HCT116 (cell line): ENCODE results near the gene EHBP1. TPM values are rescaled to one million over a fixed set of nuclear protein-coding genes. Genes with fewer than 3 reads are reported as not detected.

Source experiments
- ATAC-seq: fragments of 200-7000 bp; cut with Tn5 transposase; 2 replicates; pipeline ENCODE4 v1.9.1; 2020; ENCODE audit warnings: mild to moderate bottlenecking, moderate library complexity
- BruUV-seq: library from RNA; stranded (reverse); fragments of 400-500 nt; replicated peaks from 2 replicates; lab custom pipeline; 2021; lab: Mats Ljungman, UMichigan
- CTCF ChIA-PET: fragments of 300-600 bp; sonication (Branson Sonifier 250); formaldehyde crosslinking; loops from one replicate; lab custom pipeline; 2021; ENCODE audit warnings: antibody characterized with exemption; lab: Charles Lee
- POLR2A ChIA-PET: fragments of 300-600, 350-600 bp; sonication (Branson Sonifier 250); formaldehyde crosslinking; loops from one replicate; lab custom pipeline; 2021; ENCODE audit warnings: antibody characterized with exemption; lab: Charles Lee
- RAD21 ChIA-PET, 2 experiments: fragments of 300-600 bp; sonication (Branson Sonifier 250); formaldehyde crosslinking; loops; one replicate each; lab custom pipeline; 2023; ENCODE audit warnings: low total read pairs in 2 of 2; ENCODE audit not compliant: uncharacterized antibody in 2 of 2, unreplicated experiment in 2 of 2, low non-redundant PET in 1 of 2; lab: Charles Lee
- DNase-seq: peaks from one replicate; pipeline ENCODE4 v3.0.0-alpha.2; 2010; ENCODE audit warnings: low read depth, low spot score
- H2AFZ ChIP-seq: fragments of 200-600 bp; shearing (Covaris generic), sonication (generic); 2 replicates; pipeline ENCODE4 v1.6.1; 2017; ENCODE audit warnings: low read depth, mixed run types, mixed read lengths, antibody characterized with exemption, low read length; ENCODE audit not compliant: poor library complexity, severe bottlenecking
- H3K27ac ChIP-seq: 2 replicates; pipeline ENCODE4 v1.5.1; 2012; ENCODE audit warnings: low read depth, low read length
- H3K27me3 ChIP-seq: fragments of 200-600 bp; sonication (generic); 2 replicates; pipeline ENCODE4 v1.6.1; 2016; ENCODE audit warnings: mixed run types, low read length, mixed read lengths; ENCODE audit not compliant: insufficient read depth
- H3K36me3 ChIP-seq, 2 experiments: fragments of 200-500 bp in 1 of 2; fragments of 200-600 bp in 1 of 2; sonication (Bioruptor generic) in 1 of 2; sonication (generic) in 1 of 2; 2 replicates each; pipeline versions ENCODE4 v1.5.1 to v1.6.1; 2014 to 2016; ENCODE audit warnings: low read length in 2 of 2, inconsistent platforms in 1 of 2, mixed read lengths in 1 of 2, mixed run types in 1 of 2; ENCODE audit not compliant: insufficient read depth in 2 of 2, control insufficient read depth in 1 of 2
- H3K4me1 ChIP-seq, 2 experiments: fragments of 200-600 bp in 1 of 2; sonication (generic) in 1 of 2; 2 replicates each; pipeline versions ENCODE4 v1.5.1 to v1.6.1; 2012 to 2017; ENCODE audit warnings: low read length in 2 of 2, inconsistent platforms in 1 of 2, mild to moderate bottlenecking in 1 of 2, mixed read lengths in 1 of 2, mixed run types in 1 of 2, moderate library complexity in 1 of 2; ENCODE audit not compliant: insufficient read depth in 2 of 2, control insufficient read depth in 1 of 2
- H3K4me2 ChIP-seq: fragments of 200-600 bp; sonication (generic); 2 replicates; pipeline ENCODE4 v1.6.1; 2017; ENCODE audit warnings: mixed run types, low read length, mixed read lengths
- H3K4me3 ChIP-seq, 2 experiments: fragments of 200-600 bp in 1 of 2; sonication (generic) in 1 of 2; replicated peaks in 1 of 2; 2 replicates each; pipeline ENCODE4 v1.5.1; 2011 to 2016; ENCODE audit warnings: low read length in 2 of 2, control low read depth in 1 of 2, low read depth in 1 of 2, mild to moderate bottlenecking in 1 of 2, mixed read lengths in 1 of 2, mixed run types in 1 of 2
- H3K79me2 ChIP-seq: fragments of 200-600 bp; sonication (generic); 2 replicates; pipeline ENCODE4 v1.6.1; 2017; ENCODE audit warnings: mild to moderate bottlenecking, mixed run types, low read length, moderate library complexity, mixed read lengths; ENCODE audit not compliant: insufficient read depth
- H3K9ac ChIP-seq: fragments of 200-600 bp; sonication (generic); 2 replicates; pipeline ENCODE4 v1.6.1; 2016; ENCODE audit warnings: low read length, mixed read lengths
- H3K9me2 ChIP-seq: fragments of 200-600 bp; sonication (generic), shearing (Covaris generic); 2 replicates; pipeline ENCODE4 v1.6.1; 2017; ENCODE audit warnings: mixed run types, mild to moderate bottlenecking, moderate library complexity; ENCODE audit not compliant: insufficient read depth
- H3K9me3 ChIP-seq, 2 experiments: fragments of 200-500 bp in 1 of 2; fragments of 200-600 bp in 1 of 2; sonication (Bioruptor generic) in 1 of 2; sonication (generic) in 1 of 2; 2 replicates each; pipeline ENCODE4 v1.6.1; 2014 to 2017; ENCODE audit warnings: low read length in 2 of 2, mixed read lengths in 2 of 2, inconsistent platforms in 1 of 2, low read depth in 1 of 2, mild to moderate bottlenecking in 1 of 2, mixed run types in 1 of 2, moderate library complexity in 1 of 2; ENCODE audit not compliant: control insufficient read depth in 1 of 2, insufficient read depth in 1 of 2
- H4K20me1 ChIP-seq: fragments of 200-600 bp; sonication (generic), shearing (Covaris generic); 2 replicates; pipeline ENCODE4 v1.6.1; 2017; ENCODE audit warnings: mixed run types, mild to moderate bottlenecking, moderate library complexity; ENCODE audit not compliant: insufficient read depth
- CEBPB ChIP-seq: IDR thresholded peaks from 2 replicates; pipeline ENCODE4 v1.6.1; 2012; ENCODE audit warnings: low read depth
- ELF1 ChIP-seq: IDR thresholded peaks from 2 replicates; pipeline ENCODE4 v1.6.1; 2012; ENCODE audit warnings: low read depth, borderline replicate concordance
- EZH2 ChIP-seq: fragments of 200-600 bp; sonication (generic); IDR thresholded peaks from 2 replicates; pipeline ENCODE4 v1.6.1; 2017; ENCODE audit warnings: antibody characterized with exemption, mixed run types
- EZH2phosphoT487 ChIP-seq: fragments of 200-600 bp; IDR thresholded peaks from 2 replicates; pipeline ENCODE4 v1.6.1; 2018; ENCODE audit warnings: antibody characterized with exemption, borderline replicate concordance
- POLR2A ChIP-seq: IDR thresholded peaks from 2 replicates; pipeline ENCODE4 v1.7.0; 2011; ENCODE audit warnings: borderline replicate concordance; ENCODE audit not compliant: insufficient read depth, insufficient read length; ENCODE audit errors: extremely low read depth
- POLR2AphosphoS5 ChIP-seq: IDR thresholded peaks from 2 replicates; pipeline ENCODE4 v1.6.1; 2011; ENCODE audit warnings: mild to moderate bottlenecking, low read depth, low read length, moderate library complexity
- SRF ChIP-seq: IDR thresholded peaks from 2 replicates; pipeline ENCODE4 v1.6.1; 2012; ENCODE audit warnings: low read depth
- YY1 ChIP-seq: IDR thresholded peaks from 2 replicates; pipeline ENCODE4 v1.6.1; 2011; ENCODE audit warnings: low read length, low read depth, moderate library complexity, mild to moderate bottlenecking; ENCODE audit not compliant: insufficient replicate concordance; ENCODE audit errors: extremely low read depth
- ZBTB33 ChIP-seq: IDR thresholded peaks from 2 replicates; pipeline ENCODE4 v1.6.1; 2011; ENCODE audit warnings: mild to moderate bottlenecking, low read length, moderate library complexity; ENCODE audit not compliant: insufficient replicate concordance; ENCODE audit errors: extremely low read depth
- ZFX ChIP-seq: fragments of 450-650 bp; IDR thresholded peaks from 2 replicates; pipeline ENCODE4 v1.6.1; 2017
- ZNF274 ChIP-seq: fragments of 200-500 bp; sonication (Bioruptor generic); IDR thresholded peaks from 2 replicates; pipeline ENCODE4 v1.6.1; 2014; ENCODE audit warnings: mild to moderate bottlenecking, low read depth, low read length, inconsistent platforms
- intact Hi-C: fragments of 100-400 bp; cut with micrococcal nuclease; formaldehyde crosslinking; loops from 2 replicates; pipeline ENCODE4 v1.10.0; 2022
- total RNA-seq: library from RNA; stranded (reverse); gene quantifications from one replicate; pipeline ENCODE4 v1.2.1, GENCODE V29; 2021; ENCODE audit not compliant: unreplicated experiment
- TF ChIP-seq, protein P1 (sequence below), 3 experiments: fragments of 200-600 bp in 1 of 3; sonication (generic) in 1 of 3; IDR thresholded peaks in 2 of 3; conservative IDR thresholded peaks in 1 of 3; 2 replicates each; pipeline ENCODE4 v1.5.1; 2012 to 2017; ENCODE audit warnings: low read depth in 2 of 3, low read length in 2 of 3, antibody characterized with exemption in 1 of 3, borderline replicate concordance in 1 of 3, control low read depth in 1 of 3, mild to moderate bottlenecking in 1 of 3, mixed read lengths in 1 of 3, mixed run types in 1 of 3, moderate library complexity in 1 of 3; ENCODE audit not compliant: insufficient read depth in 1 of 3

Gene EHBP1
- total RNA-seq, 1 experiment from 2014 or later: 89.9 TPM

DNA sequence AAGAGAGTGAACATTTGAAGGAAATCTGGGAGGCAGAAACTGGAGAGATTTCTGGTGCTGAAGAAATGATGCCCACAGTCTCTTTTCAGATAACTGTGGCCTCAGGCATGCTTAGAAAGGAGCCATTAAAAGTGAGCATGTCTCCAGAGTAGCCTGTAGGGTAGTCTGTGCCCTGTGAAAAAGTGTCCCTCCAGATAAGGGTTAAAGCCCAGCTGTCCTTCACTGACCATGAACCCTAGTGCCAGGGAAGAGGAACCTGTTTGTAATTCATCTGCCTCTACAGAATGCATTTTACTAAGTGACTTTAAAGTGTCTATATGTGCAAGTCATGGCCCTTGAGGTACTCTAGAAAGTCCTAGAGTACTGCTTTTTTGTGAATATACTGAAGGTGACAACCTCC, 30.5 kb upstream of the EHBP1 start (continued):
- TF ChIP-seq, protein P1, sequence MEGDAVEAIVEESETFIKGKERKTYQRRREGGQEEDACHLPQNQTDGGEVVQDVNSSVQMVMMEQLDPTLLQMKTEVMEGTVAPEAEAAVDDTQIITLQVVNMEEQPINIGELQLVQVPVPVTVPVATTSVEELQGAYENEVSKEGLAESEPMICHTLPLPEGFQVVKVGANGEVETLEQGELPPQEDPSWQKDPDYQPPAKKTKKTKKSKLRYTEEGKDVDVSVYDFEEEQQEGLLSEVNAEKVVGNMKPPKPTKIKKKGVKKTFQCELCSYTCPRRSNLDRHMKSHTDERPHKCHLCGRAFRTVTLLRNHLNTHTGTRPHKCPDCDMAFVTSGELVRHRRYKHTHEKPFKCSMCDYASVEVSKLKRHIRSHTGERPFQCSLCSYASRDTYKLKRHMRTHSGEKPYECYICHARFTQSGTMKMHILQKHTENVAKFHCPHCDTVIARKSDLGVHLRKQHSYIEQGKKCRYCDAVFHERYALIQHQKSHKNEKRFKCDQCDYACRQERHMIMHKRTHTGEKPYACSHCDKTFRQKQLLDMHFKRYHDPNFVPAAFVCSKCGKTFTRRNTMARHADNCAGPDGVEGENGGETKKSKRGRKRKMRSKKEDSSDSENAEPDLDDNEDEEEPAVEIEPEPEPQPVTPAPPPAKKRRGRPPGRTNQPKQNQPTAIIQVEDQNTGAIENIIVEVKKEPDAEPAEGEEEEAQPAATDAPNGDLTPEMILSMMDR (IDR thresholded peaks at IDR 0.05 in 2 of 3, conservative IDR thresholded peaks at IDR 0.05 in 1 of 3; ENCODE audit: borderline replicate concordance in 1 of 3, insufficient read depth in 1 of 3, low read depth in 2 of 3, low read length in 2 of 3): no peak
- TF ChIP-seq SRF: no peak
- no peak for TF ChIP-seq EZH2

GRCh38 chr2:62685256-62685655, 20.3 kb upstream of the EHBP1 start:
- Histone ChIP-seq H3K27ac (no peak overlapping the region), H4K20me1 (no peaks in the 10 kb centered on the region), H3K9me3 (no peaks in the 10 kb centered on the region), H3K4me2 (no peak overlapping the region), H3K36me3 (no peaks in the 10 kb centered on the region), H3K4me1 (no peaks in the 10 kb centered on the region), H3K27me3 (no peaks in the 10 kb centered on the region), H3K9me2 (no peaks in the 10 kb centered on the region), H3K4me3 (no peak overlapping the region), H3K9ac (no peak overlapping the region), H3K79me2 (no peaks in the 10 kb centered on the region), H2AFZ (no peak overlapping the region)
- ChIA-PET CTCF (no interaction called here), POLR2A (no interaction called here), RAD21 (no interaction called here)
- DNase-seq: no peak
- intact Hi-C loops: no loop called here
- no peak for ATAC-seq
- TF ChIP-seq POLR2A: no peak
- no peak for TF ChIP-seq ZNF274
- no peak for TF ChIP-seq YY1
- TF ChIP-seq EZH2phosphoT487: no peak
- no peak for TF ChIP-seq ZFX
- no peak for TF ChIP-seq ELF1
- no peak for TF ChIP-seq ZBTB33
- no peak for TF ChIP-seq POLR2AphosphoS5
- no peak for TF ChIP-seq CEBPB
- TF ChIP-seq, protein P1 (IDR thresholded peaks at IDR 0.05 in 2 of 3, conservative IDR thresholded peaks at IDR 0.05 in 1 of 3; ENCODE audit: borderline replicate concordance in 1 of 3, insufficient read depth in 1 of 3, low read depth in 2 of 3, low read length in 2 of 3): no peak
- BruUV-seq: no TSS peak
